A673 (cell line): ENCODE data around the gene KMT2B.

ENCODE experiments used
- EZH2 ChIP-seq: fragments of 200-600 bp; sonication (generic); IDR thresholded peaks from 2 replicates; pipeline ENCODE4 v1.6.1; 2017; ENCODE audit warnings: borderline replicate concordance, low read depth, mild to moderate bottlenecking, mixed read lengths, antibody characterized with exemption, low read length; ENCODE audit not compliant: poor library complexity, severe bottlenecking
- TF ChIP-seq, protein P1 (sequence below): fragments of 300-800, 200-600 bp; sonication (generic); conservative IDR thresholded peaks from 2 replicates; pipeline ENCODE4 v1.5.1; 2017; ENCODE audit warnings: low read depth, mild to moderate bottlenecking, antibody characterized with exemption, low read length, moderate library complexity, mixed read lengths

DNA sequence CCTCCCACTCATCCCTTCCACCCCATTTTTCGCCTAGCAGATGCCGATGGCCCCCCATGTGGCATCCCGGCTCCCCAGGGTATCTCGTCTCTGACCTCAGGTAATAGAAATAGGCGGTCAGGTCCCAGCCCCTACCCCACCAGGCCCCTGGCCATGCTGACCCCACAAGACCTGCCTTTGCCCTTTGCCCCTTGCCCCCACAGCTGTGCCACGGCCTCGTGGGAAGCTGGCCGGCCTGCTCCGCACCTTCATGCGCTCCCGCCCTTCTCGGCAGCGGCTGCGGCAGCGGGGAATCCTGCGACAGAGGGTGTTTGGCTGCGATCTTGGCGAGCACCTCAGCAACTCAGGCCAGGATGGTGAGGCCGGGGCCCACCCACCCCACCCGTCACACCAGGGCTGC is 62.9 kb downstream of the KMT2B start:
- TF ChIP-seq, protein P1, sequence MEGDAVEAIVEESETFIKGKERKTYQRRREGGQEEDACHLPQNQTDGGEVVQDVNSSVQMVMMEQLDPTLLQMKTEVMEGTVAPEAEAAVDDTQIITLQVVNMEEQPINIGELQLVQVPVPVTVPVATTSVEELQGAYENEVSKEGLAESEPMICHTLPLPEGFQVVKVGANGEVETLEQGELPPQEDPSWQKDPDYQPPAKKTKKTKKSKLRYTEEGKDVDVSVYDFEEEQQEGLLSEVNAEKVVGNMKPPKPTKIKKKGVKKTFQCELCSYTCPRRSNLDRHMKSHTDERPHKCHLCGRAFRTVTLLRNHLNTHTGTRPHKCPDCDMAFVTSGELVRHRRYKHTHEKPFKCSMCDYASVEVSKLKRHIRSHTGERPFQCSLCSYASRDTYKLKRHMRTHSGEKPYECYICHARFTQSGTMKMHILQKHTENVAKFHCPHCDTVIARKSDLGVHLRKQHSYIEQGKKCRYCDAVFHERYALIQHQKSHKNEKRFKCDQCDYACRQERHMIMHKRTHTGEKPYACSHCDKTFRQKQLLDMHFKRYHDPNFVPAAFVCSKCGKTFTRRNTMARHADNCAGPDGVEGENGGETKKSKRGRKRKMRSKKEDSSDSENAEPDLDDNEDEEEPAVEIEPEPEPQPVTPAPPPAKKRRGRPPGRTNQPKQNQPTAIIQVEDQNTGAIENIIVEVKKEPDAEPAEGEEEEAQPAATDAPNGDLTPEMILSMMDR: no peak
- TF ChIP-seq EZH2: no peak
